Measurements from ENCODE around the gene SARDH.

Gene SARDH

DNA sequence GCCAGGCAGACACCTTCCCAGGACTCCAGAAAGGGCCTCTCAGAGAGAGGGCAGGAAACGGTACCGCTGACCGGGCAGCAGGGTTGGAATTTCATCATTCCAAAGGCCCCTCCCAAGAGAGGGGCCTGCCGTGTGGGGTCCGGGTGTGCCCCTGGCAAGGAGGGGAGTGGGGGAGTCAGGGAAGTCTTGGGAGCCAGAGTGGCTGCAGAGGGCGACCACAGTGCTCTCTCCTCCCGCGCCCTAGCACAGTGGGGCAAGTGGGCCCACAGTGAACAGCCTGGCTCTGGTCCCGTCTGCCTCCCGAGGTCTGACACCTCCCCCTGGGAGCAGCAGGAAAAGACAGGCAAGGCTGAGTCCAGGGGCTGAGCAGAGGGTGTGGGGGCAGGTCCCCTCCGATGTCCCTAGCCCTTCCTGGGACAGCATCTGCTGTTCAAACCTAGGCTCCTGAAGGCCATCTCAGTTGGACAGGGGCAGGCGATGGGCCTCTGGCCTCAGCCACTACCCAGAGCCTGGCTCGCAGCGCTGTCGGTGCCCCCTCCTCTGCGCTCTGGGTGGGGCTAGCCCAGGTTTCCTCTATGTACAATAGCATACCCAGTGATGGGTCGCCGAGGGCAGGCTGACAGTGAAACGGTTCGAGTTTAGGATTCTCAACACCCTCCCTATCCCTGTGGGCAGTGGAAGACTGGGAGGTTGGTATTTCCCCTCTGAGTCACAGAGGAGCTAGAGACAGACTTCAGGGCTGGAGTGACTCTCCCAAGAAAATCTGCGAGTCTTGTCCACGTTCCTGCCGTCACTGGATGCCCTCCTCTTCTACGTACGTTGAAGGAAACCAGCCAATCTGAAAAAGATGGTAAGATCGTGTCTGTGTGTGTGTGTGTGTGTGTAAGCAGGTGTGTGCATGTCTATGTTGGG, 25.4 kb upstream of the SARDH start:
- Histone ChIP-seq H3K9me2 (replicated peaks; ENCODE audit: low read depth, low read length) (no peaks in the 10 kb centered on the region), H3K36me3 (ENCODE audit: insufficient read depth, low read length) (peaks cover 20% of the 10 kb centered on the region; the same call in 1 of the 2 replicates)

DNA sequence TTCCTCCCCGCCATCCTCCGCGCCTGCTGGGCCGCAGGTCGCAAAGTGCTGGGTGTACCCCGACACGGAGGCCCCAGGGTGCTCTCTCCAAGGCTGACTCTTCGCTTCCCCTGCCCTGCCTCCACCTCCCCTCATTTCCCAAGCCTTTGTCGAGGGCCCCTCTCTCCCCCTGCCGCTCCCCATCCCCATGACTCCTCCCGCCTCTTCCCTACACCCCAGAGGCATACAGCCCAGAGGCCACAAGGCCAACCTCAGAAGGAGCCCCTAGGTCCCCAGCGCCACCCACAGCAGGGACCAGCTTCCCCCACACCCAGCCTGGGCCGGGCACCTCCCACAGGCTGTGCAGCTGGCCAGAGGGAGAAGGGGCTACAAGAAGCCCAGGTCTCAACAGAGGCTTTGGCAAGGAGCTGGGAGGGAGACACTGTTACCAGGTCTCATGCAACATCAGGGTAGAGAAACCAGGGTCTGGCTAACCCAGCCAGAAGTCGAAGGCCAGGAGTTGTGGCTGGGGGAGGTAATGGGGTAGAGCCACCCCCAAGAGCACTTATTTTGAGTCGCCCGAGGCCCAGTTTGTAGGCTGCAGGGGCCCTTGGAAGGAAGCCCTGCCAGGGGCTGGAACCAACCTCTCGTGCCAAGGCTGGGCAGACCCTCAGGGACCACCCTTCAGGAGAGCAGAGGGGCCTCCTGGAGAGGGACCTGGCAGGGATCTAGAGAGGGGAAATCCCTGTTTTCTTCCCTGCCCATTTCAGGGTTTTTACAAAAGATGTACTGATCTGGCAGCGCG, 24.5 kb upstream of the SARDH start:
- Histone ChIP-seq H3K9ac (ENCODE audit: low read depth, low read length, poor library complexity, severe bottlenecking) (no peak overlapping the region), H2AFZ (ENCODE audit: low read length) (no peak overlapping the region), H3F3A (ENCODE audit: low read depth) (no peaks in the 10 kb centered on the region), H3K4me1 (ENCODE audit: insufficient read depth, low read length, poor library complexity, severe bottlenecking) (no peaks in the 10 kb centered on the region), H3K4me3 (ENCODE audit: low read length, poor library complexity, severe bottlenecking) (no peak overlapping the region), H3K9me2 (replicated peaks; ENCODE audit: low read depth, low read length) (no peaks in the 10 kb centered on the region), H3K4me2 (ENCODE audit: low read depth, low read length, poor library complexity, severe bottlenecking) (no peak overlapping the region), H3K27me3 (ENCODE audit: insufficient read depth, low read length, poor library complexity, severe bottlenecking) (no peaks in the 10 kb centered on the region), H3K79me2 (ENCODE audit: insufficient read depth, low read length) (no peaks in the 10 kb centered on the region), H3K9me3 (ENCODE audit: insufficient read depth, low read depth, low read length) (0 out of 2 replicates have a peak, but pooled peaks cover 6% of the 10 kb centered on the region), H4K20me1 (ENCODE audit: insufficient read depth, low read length, poor library complexity, severe bottlenecking) (no peaks in the 10 kb centered on the region), H3K36me3 (ENCODE audit: insufficient read depth, low read length) (peaks cover 16% of the 10 kb centered on the region; the same call in 1 of the 2 replicates)
- TF ChIP-seq, protein P1, sequence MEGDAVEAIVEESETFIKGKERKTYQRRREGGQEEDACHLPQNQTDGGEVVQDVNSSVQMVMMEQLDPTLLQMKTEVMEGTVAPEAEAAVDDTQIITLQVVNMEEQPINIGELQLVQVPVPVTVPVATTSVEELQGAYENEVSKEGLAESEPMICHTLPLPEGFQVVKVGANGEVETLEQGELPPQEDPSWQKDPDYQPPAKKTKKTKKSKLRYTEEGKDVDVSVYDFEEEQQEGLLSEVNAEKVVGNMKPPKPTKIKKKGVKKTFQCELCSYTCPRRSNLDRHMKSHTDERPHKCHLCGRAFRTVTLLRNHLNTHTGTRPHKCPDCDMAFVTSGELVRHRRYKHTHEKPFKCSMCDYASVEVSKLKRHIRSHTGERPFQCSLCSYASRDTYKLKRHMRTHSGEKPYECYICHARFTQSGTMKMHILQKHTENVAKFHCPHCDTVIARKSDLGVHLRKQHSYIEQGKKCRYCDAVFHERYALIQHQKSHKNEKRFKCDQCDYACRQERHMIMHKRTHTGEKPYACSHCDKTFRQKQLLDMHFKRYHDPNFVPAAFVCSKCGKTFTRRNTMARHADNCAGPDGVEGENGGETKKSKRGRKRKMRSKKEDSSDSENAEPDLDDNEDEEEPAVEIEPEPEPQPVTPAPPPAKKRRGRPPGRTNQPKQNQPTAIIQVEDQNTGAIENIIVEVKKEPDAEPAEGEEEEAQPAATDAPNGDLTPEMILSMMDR (conservative IDR thresholded peaks at IDR 0.05; ENCODE audit: low read length), result no peak
- no peak for TF ChIP-seq EZH2phosphoT487 (IDR thresholded peaks at IDR 0.05; ENCODE audit: borderline replicate concordance)

More for the DNA sequence above, 25.4 kb upstream of the SARDH start:
- Histone ChIP-seq H3K9ac (ENCODE audit: low read depth, low read length, poor library complexity, severe bottlenecking) (no peak overlapping the region), H4K20me1 (ENCODE audit: insufficient read depth, low read length, poor library complexity, severe bottlenecking) (no peaks in the 10 kb centered on the region), H3K4me2 (ENCODE audit: low read depth, low read length, poor library complexity, severe bottlenecking) (no peak overlapping the region), H2AFZ (ENCODE audit: low read length) (no peak overlapping the region), H3K4me3 (ENCODE audit: low read length, poor library complexity, severe bottlenecking) (no peak overlapping the region), H3K79me2 (ENCODE audit: insufficient read depth, low read length) (no peaks in the 10 kb centered on the region), H3K4me1 (ENCODE audit: insufficient read depth, low read length, poor library complexity, severe bottlenecking) (no peaks in the 10 kb centered on the region), H3F3A (ENCODE audit: low read depth) (no peaks in the 10 kb centered on the region), H3K27me3 (ENCODE audit: insufficient read depth, low read length, poor library complexity, severe bottlenecking) (no peaks in the 10 kb centered on the region), H3K9me3 (ENCODE audit: insufficient read depth, low read depth, low read length) (0 out of 2 replicates have a peak, but pooled peaks cover 6% of the 10 kb centered on the region)
- no peak for TF ChIP-seq EZH2phosphoT487 (IDR thresholded peaks at IDR 0.05; ENCODE audit: borderline replicate concordance)
- TF ChIP-seq, protein P1 (conservative IDR thresholded peaks at IDR 0.05; ENCODE audit: low read length), result no peak

DNA sequence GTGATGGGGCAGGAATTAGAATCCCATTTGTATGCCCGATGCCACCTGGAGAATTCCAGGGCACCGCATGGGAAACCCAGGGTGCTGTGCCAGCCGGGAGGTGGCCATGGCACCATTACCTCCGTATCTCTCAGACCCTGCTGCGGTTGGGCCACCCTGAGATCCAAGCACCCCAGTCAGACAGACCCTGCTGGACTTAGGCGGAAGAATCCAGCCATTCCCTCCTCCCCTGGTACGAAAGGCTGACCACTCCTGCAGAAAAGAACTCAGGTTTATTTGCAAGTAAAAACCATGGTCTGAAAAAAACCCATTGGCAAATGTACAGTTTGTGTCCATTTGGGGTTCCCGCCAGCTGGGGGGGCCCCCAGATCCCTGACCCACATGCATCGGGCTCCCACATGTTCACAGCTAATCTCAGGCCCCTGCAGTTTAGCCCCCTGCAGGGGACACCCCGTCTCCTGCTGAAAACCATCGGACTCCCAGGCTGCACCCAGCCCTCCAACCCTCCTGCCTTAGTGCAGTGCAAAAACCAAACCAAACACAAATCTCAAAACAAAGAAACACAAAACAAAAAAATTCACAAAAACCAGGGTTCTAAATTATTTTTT, 23.6 kb upstream of the SARDH start:
- no peaks in the 10 kb centered on the region for H3K27me3 ChIP-seq (ENCODE audit: insufficient read depth, low read length, poor library complexity, severe bottlenecking)
- no peak overlapping the region for H2AFZ ChIP-seq (ENCODE audit: low read length)
- TF ChIP-seq, protein P1 (conservative IDR thresholded peaks at IDR 0.05; ENCODE audit: low read length), result no peak
- no peak for TF ChIP-seq EZH2phosphoT487 (IDR thresholded peaks at IDR 0.05; ENCODE audit: borderline replicate concordance)
- H3K4me1 ChIP-seq (ENCODE audit: insufficient read depth, low read length, poor library complexity, severe bottlenecking), result no peaks in the 10 kb centered on the region
- H3K36me3 ChIP-seq (ENCODE audit: insufficient read depth, low read length), result peaks cover 9% of the 10 kb centered on the region; the same call in 1 of the 2 replicates
- no peaks in the 10 kb centered on the region for H4K20me1 ChIP-seq (ENCODE audit: insufficient read depth, low read length, poor library complexity, severe bottlenecking)
- no peaks in the 10 kb centered on the region for H3K79me2 ChIP-seq (ENCODE audit: insufficient read depth, low read length)
- H3K9me3 ChIP-seq (ENCODE audit: insufficient read depth, low read depth, low read length), result 0 out of 2 replicates have a peak, but pooled peaks cover under 1% of the 10 kb centered on the region
- no peak overlapping the region for H3K4me2 ChIP-seq (ENCODE audit: low read depth, low read length, poor library complexity, severe bottlenecking)
- no peak overlapping the region for H3K9ac ChIP-seq (ENCODE audit: low read depth, low read length, poor library complexity, severe bottlenecking)
- H3K9me2 ChIP-seq (replicated peaks; ENCODE audit: low read depth, low read length), result no peaks in the 10 kb centered on the region
- H3K4me3 ChIP-seq (ENCODE audit: low read length, poor library complexity, severe bottlenecking), result no peak overlapping the region
- no peaks in the 10 kb centered on the region for H3F3A ChIP-seq (ENCODE audit: low read depth)
